Measurements from ENCODE around the gene CSKMT. TPM values are rescaled to one million over a fixed set of nuclear protein-coding genes. Genes with fewer than 3 reads are reported as not detected.
"Not testable (repeated sequence)": the region's sequence is repeated elsewhere in the genome, so short reads cannot be mapped to it uniquely, and the experiment has no call there.

The CSKMT gene
- total RNA-seq, 1 donor from 2014 or later, result 7.5 TPM

- no peak for DNase-seq (ENCODE audit: low read depth, low spot score)
Observed at GRCh38 chr11:62654297-62654696, 10.8 kb upstream of the CSKMT start.

GRCh38 chr11:62656796-62657429 is 8.2 kb upstream of the CSKMT start:
- DNase-seq (ENCODE audit: low read depth, low spot score), result no peak

GRCh38 chr11:62664405-62665074 is 572 bp upstream of the CSKMT start:
- DNase-seq (ENCODE audit: low read depth, low spot score), result no peak

- peak; percentile 30 for DNase-seq (ENCODE audit: low read depth, low spot score)
Observed at GRCh38 chr11:62665599-62666258, 617 bp downstream of the CSKMT start.

DNA sequence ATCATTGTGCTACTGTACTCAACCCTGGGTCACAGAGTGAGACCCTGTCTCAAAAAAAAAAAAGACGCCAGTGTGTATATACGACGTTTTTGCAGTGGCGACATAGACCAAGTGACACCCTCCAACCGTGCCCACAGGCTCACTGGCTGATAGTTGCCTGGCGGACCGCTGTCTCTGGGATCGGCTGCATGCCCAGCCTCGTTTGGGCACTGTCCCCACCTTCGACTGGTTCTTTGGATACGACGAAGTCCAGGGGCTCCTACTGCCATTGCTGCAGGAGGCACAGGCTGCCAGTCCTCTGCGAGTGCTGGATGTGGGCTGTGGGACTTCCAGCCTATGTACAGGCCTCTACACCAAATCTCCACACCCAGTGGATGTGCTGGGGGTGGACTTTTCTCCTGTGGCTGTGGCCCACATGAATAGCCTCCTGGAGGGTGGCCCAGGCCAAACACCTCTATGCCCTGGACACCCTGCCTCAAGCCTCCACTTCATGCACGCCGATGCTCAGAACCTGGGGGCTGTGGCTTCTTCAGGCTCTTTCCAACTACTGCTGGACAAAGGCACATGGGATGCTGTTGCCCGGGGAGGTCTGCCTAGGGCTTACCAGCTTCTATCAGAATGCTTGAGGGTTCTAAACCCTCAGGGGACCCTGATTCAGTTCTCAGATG is 1.3 kb downstream of the CSKMT start:
- DNase-seq (ENCODE audit: low read depth, low spot score), result no peak

GRCh38 chr11:62667460-62667859 is 2.3 kb downstream of the CSKMT start:
- DNase-seq (ENCODE audit: low read depth, low spot score), result no peak

- DNase-seq (ENCODE audit: low read depth, low spot score), result no peak
Observed at GRCh38 chr11:62669420-62670161, 4.5 kb downstream of the CSKMT start.

DNA sequence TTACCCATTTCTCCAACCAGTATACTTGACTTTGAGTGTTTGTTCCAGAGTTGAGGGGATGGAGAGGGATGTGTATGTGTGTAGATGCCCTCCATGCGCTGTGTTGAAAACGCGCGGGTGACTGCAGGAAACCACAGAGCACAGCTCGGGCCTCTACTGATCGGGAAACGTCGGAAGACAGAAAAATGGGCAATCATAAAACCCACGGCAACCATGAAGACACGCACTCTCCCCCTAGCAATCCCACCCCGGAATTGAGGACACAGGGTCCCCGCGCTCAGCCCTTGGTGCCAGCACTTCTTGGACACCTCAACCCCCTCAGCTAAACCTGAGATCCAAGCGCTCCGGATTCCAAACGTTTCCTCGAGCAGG is 6.1 kb downstream of the CSKMT start:
- DNase-seq (ENCODE audit: low read depth, low spot score), result no peak

- DNase-seq (ENCODE audit: low read depth, low spot score), result peak; percentile 57
Observed at GRCh38 chr11:62671608-62672389, 6.7 kb downstream of the CSKMT start, which contains the start of the genes LBHD1 and UQCC3. Gene LBHD1, minus strand, starts transcription at chr11:62672267. Its CDS starts 2,236 bp downstream, at chr11:62670031. Gene UQCC3, plus strand, starts transcription at chr11:62671673. Its CDS starts 73 bp downstream, at chr11:62671746.

DNA sequence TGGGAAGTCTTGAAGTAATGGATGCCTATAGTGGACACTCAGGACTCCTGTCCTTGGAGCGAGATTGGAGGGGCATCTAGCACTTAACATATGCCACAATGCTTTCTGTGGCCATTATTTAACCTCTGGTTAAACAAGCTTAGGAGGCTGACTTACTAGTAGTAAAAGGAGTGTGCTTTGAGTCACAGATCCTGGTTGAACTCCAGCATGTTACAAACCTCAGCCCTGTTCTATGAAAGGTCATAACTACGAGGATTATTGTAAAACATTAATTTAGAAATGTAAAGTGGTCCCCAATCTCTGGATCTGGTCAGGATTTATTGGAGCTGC is 8.0 kb downstream of the CSKMT start:
- DNase-seq (ENCODE audit: low read depth, low spot score), result no peak

DNA sequence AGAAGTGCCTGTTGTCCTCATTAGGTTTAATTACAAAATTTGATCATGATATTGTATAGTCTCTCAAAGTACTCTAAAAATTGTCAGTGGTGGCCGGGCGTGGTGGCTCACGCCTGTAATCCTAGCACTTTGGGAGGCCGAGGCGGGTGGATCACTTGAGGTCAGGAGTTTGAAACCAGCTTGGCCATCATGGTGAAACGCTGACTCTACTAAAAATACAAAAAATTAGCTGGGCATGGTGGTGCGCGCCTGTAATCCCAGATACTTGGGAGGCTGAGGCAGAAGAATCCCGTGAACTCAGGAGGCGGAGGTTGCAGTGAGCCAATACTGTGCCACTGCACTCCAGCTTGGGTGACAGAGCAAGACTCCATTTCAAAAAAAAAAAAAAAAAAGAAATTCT is 10.3 kb downstream of the CSKMT start:
- not testable (repeated sequence) for DNase-seq (ENCODE audit: low read depth, low spot score)

DNA sequence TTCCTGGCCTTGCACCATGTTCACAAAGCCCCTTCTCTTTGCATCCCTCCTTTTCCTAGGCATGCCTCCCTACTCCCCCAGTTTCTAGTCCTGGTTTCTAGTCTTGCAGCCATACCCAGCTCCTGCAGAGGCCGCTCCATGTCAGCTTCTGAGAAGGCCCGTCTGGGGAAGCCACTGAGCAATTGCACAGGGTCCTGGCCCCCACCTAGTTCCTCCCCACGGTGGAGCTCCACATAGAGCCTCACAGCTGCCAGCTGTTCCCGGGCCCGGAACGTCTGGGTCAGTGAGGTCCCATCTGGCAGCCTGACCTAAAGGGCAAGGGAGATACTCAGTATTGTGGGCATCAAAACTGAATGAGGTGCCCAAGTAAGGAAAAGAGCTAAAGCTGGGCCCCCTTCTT is 11.6 kb downstream of the CSKMT start:
- no peak for DNase-seq (ENCODE audit: low read depth, low spot score)

GRCh38 chr11:62677156-62677555 is 12.0 kb downstream of the CSKMT start:
- DNase-seq (ENCODE audit: low read depth, low spot score), result no peak

DNA sequence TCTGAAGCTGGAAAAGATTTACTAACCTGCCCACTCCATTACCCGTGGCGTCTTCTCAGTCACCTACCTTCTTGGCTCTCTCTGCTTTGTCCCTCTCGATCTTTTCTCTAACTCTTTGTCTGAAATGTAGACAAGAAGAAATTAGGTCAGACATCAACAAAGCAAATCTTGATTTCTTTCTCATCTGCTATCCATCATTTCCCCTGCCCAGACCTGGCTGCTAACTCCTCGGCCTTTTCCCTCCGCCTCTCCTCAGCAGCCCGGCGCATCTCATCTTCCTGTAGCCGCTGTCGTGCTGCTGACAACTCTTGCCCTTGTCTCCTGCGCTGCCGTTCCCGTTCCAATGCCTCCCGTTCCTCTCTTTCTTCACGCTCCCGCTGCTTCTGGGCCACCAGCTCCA is 12.6 kb downstream of the CSKMT start:
- DNase-seq (ENCODE audit: low read depth, low spot score), result no peak

- DNase-seq (ENCODE audit: low read depth, low spot score), result no peak
Observed at GRCh38 chr11:62678433-62678769, 13.3 kb downstream of the CSKMT start.

- DNase-seq (ENCODE audit: low read depth, low spot score), result peak; percentile 55
Observed at GRCh38 chr11:62678770-62679696, 13.9 kb downstream of the CSKMT start, which contains the start of gene UBXN1. Gene UBXN1, minus strand, starts transcription at chr11:62679073. Its CDS starts 150 bp downstream, at chr11:62678923.

DNA sequence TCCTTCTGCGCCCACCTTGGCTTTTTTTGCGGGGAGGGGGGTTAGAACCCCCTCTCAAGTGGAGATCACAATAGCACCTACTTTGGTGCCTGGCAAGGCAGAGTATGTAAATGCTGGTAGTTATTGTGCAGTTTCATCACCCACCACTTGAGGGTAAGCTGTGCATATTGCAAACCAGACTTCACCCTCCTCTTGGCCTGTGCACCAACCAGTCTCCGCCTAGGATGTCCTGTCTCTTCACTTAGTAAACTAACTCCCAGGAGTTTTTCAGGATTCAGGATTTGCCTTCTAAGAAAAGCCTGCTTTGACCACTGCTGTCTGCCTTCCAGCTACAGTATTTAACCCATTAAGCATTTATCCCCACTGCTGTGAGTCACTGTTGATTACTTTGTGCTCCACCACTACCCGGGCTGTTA is 15.7 kb downstream of the CSKMT start:
- DNase-seq (ENCODE audit: low read depth, low spot score), result peak; percentile 49

GRCh38 chr11:62682518-62682917 is 17.4 kb downstream of the CSKMT start:
- DNase-seq (ENCODE audit: low read depth, low spot score), result no peak
